Right kidney (tissue), 1 donor: Measurements from ENCODE around the gene ST3GAL3.
A peak's percentile ranks its signal among the peaks of the same experiment; 100 is the strongest.
"Not testable (repeated sequence)": the region's sequence is repeated elsewhere in the genome, so short reads cannot be mapped to it uniquely, and the experiment has no call there.

Experiments used
- DNase-seq: peaks from one replicate; pipeline ENCODE4 v3.0.0-alpha.2; 2016

The ST3GAL3 gene

DNA sequence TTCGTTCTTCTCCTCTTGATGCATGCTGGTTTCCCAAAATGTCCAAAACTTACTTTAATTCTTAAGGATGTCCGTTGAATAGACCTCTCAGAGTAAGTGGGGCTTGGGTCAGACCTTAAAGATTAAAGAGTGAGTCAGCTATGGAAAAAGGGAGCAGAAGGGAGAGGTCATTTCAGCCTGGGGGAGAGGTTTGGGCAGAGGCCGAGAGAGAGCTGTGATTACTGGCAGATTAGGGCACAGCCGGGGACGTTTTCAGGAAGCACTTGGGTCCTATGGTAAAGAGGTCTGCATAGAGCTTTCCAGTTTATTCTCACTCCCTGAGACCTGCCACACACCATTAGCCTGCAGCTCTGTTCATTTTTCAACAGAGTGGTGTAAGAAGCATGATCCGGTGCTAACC lies 14.0 kb upstream of the ST3GAL3 start:
- DNase-seq, result no peak

GRCh38 chr1:43699281-43699680 lies 8.1 kb upstream of the ST3GAL3 start:
- DNase-seq, result no peak

DNA sequence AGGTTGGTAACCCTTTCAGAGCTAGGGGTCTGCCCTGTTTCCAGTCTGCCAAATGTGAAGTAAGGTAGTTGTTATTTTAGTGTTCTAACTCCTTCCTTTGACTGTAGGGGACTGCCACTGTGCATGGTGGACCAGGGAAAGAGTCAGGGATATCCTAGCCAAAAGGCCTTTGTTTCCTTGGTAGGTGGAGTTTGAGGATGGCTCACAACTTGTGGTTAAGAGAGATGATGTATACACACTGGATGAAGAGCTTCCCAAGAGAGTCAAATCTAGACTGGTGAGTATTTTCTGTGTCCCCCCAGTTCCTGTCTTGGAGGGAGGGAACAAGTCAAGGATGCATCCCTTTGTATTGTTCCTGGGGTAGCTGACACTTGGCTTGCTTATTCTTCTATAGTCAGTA lies 3.5 kb upstream of the ST3GAL3 start:
- DNase-seq, result no peak

- DNase-seq, result no peak
Observed at GRCh38 chr1:43704838-43705237, 2.5 kb upstream of the ST3GAL3 start.

DNA sequence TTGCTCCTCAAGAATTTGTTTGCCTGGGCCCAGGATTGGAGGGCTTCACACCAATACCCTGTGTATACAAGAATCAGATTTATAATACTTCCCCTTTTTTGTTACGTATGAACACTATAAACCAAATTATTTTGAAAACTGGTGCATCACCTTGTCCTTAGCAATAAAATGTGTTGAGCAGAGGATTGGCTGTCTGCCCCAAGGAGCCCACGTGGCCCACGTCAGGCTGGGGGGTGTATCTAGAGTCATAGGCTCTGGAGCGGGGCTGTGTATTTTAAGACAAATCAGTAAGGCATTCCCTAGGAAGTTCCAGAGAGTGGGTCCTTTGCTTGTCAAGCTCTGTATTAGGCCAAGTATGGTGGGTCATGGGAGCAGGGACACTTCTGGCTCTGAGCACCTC lies 2.0 kb upstream of the ST3GAL3 start:
- no peak for DNase-seq

DNA sequence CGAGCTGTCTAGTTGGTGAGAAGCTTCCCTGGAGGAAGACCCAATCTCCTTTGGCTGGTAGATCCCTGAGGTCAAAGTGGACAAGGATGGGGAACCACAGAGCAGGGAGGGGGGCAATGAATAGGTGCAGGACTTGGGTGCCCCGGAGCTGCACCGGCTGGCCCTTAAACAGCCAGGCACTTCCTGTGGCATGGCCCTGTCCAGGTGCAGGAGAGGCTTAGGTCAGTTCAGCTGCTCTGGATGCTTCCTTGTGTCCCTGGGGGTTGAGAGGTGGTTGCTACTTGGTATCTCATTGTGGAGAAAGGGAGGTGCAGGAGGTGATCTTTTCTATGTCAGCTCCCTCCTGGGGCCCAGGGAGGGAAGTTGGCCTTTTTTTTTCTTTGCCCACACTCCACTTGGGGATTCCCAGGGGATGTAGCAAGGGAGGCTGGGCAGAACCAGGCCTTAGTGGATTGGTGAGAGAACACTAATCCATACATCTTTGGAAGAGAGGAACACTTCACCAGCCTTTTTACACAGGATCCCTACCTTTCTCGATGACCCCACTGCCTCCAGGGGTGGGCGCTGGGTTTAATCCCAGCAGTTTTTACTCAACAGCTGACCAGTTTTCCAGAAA lies 1.2 kb upstream of the ST3GAL3 start:
- no peak for DNase-seq

- peak; percentile 32 for DNase-seq
Observed at GRCh38 chr1:43706598-43707189, 642 bp upstream of the ST3GAL3 start.

GRCh38 chr1:43708002-43708410 lies 670 bp downstream of the ST3GAL3 start:
- no peak for DNase-seq

DNA sequence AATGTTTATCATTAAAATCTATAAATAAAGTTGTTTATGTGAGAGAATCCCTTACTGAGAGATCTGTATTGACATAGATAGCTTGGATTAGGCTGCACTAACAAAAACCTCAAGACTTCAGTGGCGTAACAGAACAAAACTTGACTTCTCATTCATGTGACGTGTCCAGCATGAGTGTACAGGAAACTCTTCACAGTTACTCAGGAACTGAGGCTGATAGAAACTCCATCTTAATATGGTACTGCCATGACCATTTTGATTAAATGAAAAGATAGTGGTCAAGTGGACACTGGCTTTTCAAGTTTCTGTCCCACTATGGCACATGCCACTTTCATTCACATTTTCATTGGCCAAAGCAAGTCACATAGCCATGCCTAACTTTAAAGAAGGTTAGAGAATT lies 3.7 kb downstream of the ST3GAL3 start:
- DNase-seq, result no peak

DNA sequence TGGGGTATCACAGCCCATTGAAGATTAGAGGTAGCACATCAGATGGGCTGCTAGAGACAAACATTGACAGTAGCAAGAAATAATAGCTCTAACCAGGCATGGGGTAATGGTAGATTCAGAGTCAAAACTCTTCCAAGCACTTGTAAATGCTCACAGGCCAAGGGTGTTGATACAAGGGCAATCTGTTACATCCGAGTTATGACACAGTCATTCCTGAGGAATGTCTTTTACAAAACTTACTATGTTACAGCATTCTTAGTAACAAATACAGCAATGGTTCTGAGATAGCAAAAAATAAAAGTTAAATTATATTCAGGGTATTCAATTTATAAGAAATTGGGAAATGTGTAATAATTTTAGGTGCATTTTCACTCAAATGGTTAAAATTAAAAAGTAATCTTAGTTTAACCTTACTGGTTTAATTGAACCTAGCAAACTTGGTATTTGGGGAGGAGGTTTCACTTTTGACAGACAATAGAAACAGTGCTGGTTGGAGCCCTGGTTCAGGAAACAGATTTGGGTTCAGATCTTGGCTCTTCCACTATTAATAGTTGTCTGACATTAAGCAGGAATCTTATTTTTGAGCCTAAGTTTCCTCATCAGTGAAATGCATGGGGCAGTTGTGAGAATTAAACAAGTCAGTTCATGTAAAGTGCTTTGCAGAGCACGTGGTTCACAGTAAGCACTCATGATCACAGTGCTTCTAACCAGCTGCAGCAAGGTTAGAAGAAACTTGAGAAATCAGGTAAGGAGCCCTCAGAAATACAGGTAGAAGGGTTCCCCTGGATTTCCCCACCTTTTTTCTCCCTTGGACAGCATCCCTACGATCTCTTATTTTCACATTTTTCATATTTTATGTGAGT lies 4.4 kb downstream of the ST3GAL3 start:
- no peak for DNase-seq

GRCh38 chr1:43716559-43717281 lies 9.4 kb downstream of the ST3GAL3 start:
- DNase-seq, result no peak

GRCh38 chr1:43719063-43719462 lies 11.7 kb downstream of the ST3GAL3 start:
- DNase-seq, result no peak

- not testable (repeated sequence) for DNase-seq
Observed at GRCh38 chr1:43719670-43720419, 12.5 kb downstream of the ST3GAL3 start.

GRCh38 chr1:43722810-43723209 lies 15.5 kb downstream of the ST3GAL3 start:
- no peak for DNase-seq

- DNase-seq, result no peak
Observed at GRCh38 chr1:43729816-43730463, 22.6 kb downstream of the ST3GAL3 start.

GRCh38 chr1:43731867-43732531 lies 24.7 kb downstream of the ST3GAL3 start:
- no peak for DNase-seq

DNA sequence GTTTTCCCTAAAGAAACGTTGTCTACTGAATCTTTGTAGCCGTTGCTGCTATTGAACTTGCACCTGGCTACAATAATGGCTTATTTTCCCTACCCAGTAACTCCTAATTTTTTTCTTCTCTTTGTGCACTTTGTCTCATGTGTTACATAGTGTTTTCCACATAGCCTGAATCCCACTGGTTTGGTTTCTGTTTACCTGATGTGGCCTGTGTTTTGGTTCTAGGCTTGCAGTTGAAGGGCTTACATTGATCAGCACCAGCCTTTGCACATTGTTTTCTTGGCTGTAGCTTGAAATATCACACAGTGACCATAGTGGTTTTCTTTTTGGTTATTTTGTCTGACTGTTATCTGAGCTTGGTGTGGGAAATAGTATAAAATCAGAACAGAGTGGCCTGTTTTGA lies 29.5 kb downstream of the ST3GAL3 start:
- DNase-seq, result no peak

DNA sequence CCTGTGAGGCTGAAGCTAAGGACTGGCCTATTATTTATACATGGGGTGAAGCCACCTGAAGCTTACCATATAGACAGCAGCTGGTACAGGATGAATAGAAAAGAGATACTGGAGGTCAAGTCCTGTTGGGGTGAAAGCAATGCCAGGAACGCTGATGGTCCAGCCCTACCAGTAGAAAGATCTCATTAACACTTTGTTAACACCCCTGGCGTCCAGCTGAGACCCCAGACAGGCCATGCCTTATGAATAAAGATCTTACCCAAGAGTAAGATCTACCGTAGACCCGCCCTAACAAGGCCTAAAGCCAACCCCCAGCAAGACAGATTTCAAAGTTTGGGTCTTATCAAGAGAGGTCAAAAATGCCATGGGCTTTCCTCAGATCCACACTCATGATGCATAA lies 34.7 kb downstream of the ST3GAL3 start:
- no peak for DNase-seq

- DNase-seq, result no peak
Observed at GRCh38 chr1:43743206-43743605, 35.9 kb downstream of the ST3GAL3 start.

DNA sequence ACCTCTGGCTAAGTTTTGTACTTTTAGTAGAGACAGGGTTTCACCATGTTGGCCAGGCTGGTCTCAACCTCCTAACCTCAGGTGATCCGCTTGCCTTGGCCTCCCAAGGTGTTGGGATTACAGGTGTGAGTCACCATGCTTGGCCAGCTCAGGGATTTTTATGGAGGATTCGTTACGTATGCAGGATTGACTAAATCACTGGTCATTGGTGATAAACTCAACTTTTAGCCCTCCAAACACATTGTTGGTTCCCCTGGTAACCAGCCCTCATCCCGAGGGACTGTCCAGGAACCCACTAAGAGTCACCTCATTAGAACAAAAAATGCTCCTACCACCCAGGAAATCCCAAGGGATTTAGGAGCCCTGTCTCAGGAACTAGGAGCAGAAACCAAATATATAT lies 40.4 kb downstream of the ST3GAL3 start:
- DNase-seq, result no peak

- DNase-seq, result no peak
Observed at GRCh38 chr1:43750083-43750482, 42.7 kb downstream of the ST3GAL3 start.
